IPS-15b (cell line): Measurements from ENCODE around the gene DIP2C.
"Not testable (repeated sequence)": the region's sequence is repeated elsewhere in the genome, so short reads cannot be mapped to it uniquely, and the experiment has no call there.

Experiments used
- H3K27me3 ChIP-seq: one replicate; pipeline ENCODE4 v1.6.1; 2013; ENCODE audit warnings: low read length; ENCODE audit not compliant: control insufficient read depth, insufficient read depth
- H3K36me3 ChIP-seq: one replicate; pipeline ENCODE4 v1.6.1; 2013; ENCODE audit warnings: low read length; ENCODE audit not compliant: control insufficient read depth, insufficient read depth
- H3K4me1 ChIP-seq: one replicate; pipeline ENCODE4 v1.6.1; 2013; ENCODE audit warnings: mild to moderate bottlenecking, low read length; ENCODE audit not compliant: control insufficient read depth, insufficient read depth
- H3K4me3 ChIP-seq: one replicate; pipeline ENCODE4 v1.5.1; 2013; ENCODE audit warnings: low read depth, low read length
- H3K9ac ChIP-seq: one replicate; pipeline ENCODE4 v1.6.1; 2013; ENCODE audit warnings: low read depth, mild to moderate bottlenecking, low read length
- H3K9me3 ChIP-seq: one replicate; pipeline ENCODE4 v1.6.1; 2013; ENCODE audit warnings: mild to moderate bottlenecking, low read length; ENCODE audit not compliant: control insufficient read depth, insufficient read depth

Gene DIP2C

GRCh38 chr10:443459-443858 lies 246.0 kb downstream of the DIP2C start:
- Histone ChIP-seq H3K4me1 (no peaks in the 10 kb centered on the region), H3K27me3 (no peaks in the 10 kb centered on the region), H3K4me3 (no peak overlapping the region), H3K36me3 (no peaks in the 10 kb centered on the region), H3K9ac (no peak overlapping the region), H3K9me3 (no peaks in the 10 kb centered on the region)

GRCh38 chr10:442209-442608 lies 247.3 kb downstream of the DIP2C start:
- Histone ChIP-seq H3K9me3 (no peaks in the 10 kb centered on the region), H3K36me3 (no peaks in the 10 kb centered on the region), H3K4me1 (no peaks in the 10 kb centered on the region), H3K27me3 (no peaks in the 10 kb centered on the region), H3K4me3 (no peak overlapping the region), H3K9ac (no peak overlapping the region)

GRCh38 chr10:441659-442058 lies 247.8 kb downstream of the DIP2C start:
- no peak overlapping the region for H3K4me3 ChIP-seq
- H3K27me3 ChIP-seq: no peaks in the 10 kb centered on the region
- no peaks in the 10 kb centered on the region for H3K4me1 ChIP-seq
- no peaks in the 10 kb centered on the region for H3K36me3 ChIP-seq
- no peaks in the 10 kb centered on the region for H3K9me3 ChIP-seq
- H3K9ac ChIP-seq: no peak overlapping the region

- Histone ChIP-seq H3K36me3 (no peaks in the 10 kb centered on the region), H3K4me1 (no peaks in the 10 kb centered on the region), H3K9ac (no peak overlapping the region), H3K27me3 (no peaks in the 10 kb centered on the region), H3K4me3 (no peak overlapping the region), H3K9me3 (no peaks in the 10 kb centered on the region)
Measured at GRCh38 chr10:440127-440526, 249.3 kb downstream of the DIP2C start.

- Histone ChIP-seq H3K27me3 (no peaks in the 10 kb centered on the region), H3K36me3 (no peaks in the 10 kb centered on the region), H3K4me1 (no peaks in the 10 kb centered on the region), H3K9ac (no peak overlapping the region), H3K4me3 (no peak overlapping the region), H3K9me3 (no peaks in the 10 kb centered on the region)
Measured at GRCh38 chr10:437698-438490, 251.6 kb downstream of the DIP2C start.

GRCh38 chr10:436911-437665 lies 252.4 kb downstream of the DIP2C start:
- no peaks in the 10 kb centered on the region for H3K36me3 ChIP-seq
- no peaks in the 10 kb centered on the region for H3K27me3 ChIP-seq
- no peak overlapping the region for H3K4me3 ChIP-seq
- no peaks in the 10 kb centered on the region for H3K9me3 ChIP-seq
- H3K9ac ChIP-seq: no peak overlapping the region
- no peaks in the 10 kb centered on the region for H3K4me1 ChIP-seq

GRCh38 chr10:436013-436697 lies 253.3 kb downstream of the DIP2C start:
- H3K4me1 ChIP-seq: no peaks in the 10 kb centered on the region
- no peak overlapping the region for H3K9ac ChIP-seq
- H3K27me3 ChIP-seq: no peaks in the 10 kb centered on the region
- H3K9me3 ChIP-seq: no peaks in the 10 kb centered on the region
- H3K36me3 ChIP-seq: no peaks in the 10 kb centered on the region
- no peak overlapping the region for H3K4me3 ChIP-seq

- Histone ChIP-seq H3K4me3 (no peak overlapping the region), H3K27me3 (no peaks in the 10 kb centered on the region), H3K9ac (no peak overlapping the region), H3K9me3 (no peaks in the 10 kb centered on the region), H3K4me1 (no peaks in the 10 kb centered on the region), H3K36me3 (no peaks in the 10 kb centered on the region)
Measured at GRCh38 chr10:435397-435796, 254.1 kb downstream of the DIP2C start.

GRCh38 chr10:429696-430095 lies 259.8 kb downstream of the DIP2C start:
- no peaks in the 10 kb centered on the region for H3K4me1 ChIP-seq
- H3K4me3 ChIP-seq: no peak overlapping the region
- H3K9me3 ChIP-seq: no peaks in the 10 kb centered on the region
- no peaks in the 10 kb centered on the region for H3K36me3 ChIP-seq
- H3K9ac ChIP-seq: no peak overlapping the region
- no peaks in the 10 kb centered on the region for H3K27me3 ChIP-seq

- H3K9ac ChIP-seq: no peak overlapping the region
- no peak overlapping the region for H3K4me3 ChIP-seq
- H3K27me3 ChIP-seq: no peaks in the 10 kb centered on the region
- no peaks in the 10 kb centered on the region for H3K9me3 ChIP-seq
- no peaks in the 10 kb centered on the region for H3K4me1 ChIP-seq
- no peaks in the 10 kb centered on the region for H3K36me3 ChIP-seq
Measured at GRCh38 chr10:427761-428519, 261.5 kb downstream of the DIP2C start.

GRCh38 chr10:425365-425764 lies 264.1 kb downstream of the DIP2C start:
- not testable (repeated sequence) for H3K4me3 ChIP-seq, H3K9ac ChIP-seq, H3K4me1 ChIP-seq, H3K9me3 ChIP-seq, H3K27me3 ChIP-seq, H3K36me3 ChIP-seq
